ENCODE data around the gene CHN2. TPM values are rescaled to one million over a fixed set of nuclear protein-coding genes. Genes with fewer than 3 reads are reported as not detected.

CHN2 gene
- total RNA-seq, 1 experiment from 2014 or later, result 2.1 TPM

DNA sequence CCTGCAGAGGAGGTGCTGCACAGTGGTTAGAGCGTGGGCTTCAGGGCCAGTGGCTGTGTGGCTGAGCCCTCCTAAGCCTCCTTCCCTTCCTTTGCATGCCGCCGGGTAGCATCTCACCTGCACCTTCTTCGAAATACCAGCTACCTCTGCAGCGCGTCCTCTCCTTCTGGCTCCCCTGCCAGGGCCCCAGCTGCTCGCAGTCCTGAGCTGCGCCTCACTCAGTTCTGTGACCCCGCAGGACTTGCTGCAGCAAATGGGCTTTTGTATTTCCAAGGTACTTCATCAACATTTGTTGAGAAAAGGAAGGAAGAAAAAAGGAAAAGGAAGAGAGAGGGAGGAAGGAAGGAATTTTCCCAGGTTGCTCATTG, 222.3 kb downstream of the CHN2 start:
- ChIA-PET CTCF (no interaction called here), POLR2A (no interaction called here), RAD21 (ENCODE audit: low non-redundant PET in 1 of 2, low total read pairs in 2 of 2, uncharacterized antibody in 2 of 2, unreplicated experiment in 2 of 2) (no interaction called here)
- Histone ChIP-seq H2AFZ (ENCODE audit: low read depth, low read length, poor library complexity, severe bottlenecking) (no peak overlapping the region), H3K9me3 (ENCODE audit: control insufficient read depth in 1 of 2, insufficient read depth in 1 of 2, low read depth in 1 of 2, low read length in 2 of 2) (no peaks in the 10 kb centered on the region), H3K27ac (ENCODE audit: low read depth, low read length) (no peak overlapping the region), H3K4me3 (replicated peaks in 1 of 2; ENCODE audit: low read depth in 1 of 2, low read length in 2 of 2) (no peak overlapping the region), H3K9me2 (ENCODE audit: insufficient read depth) (no peaks in the 10 kb centered on the region), H4K20me1 (ENCODE audit: insufficient read depth) (no peaks in the 10 kb centered on the region), H3K36me3 (ENCODE audit: control insufficient read depth in 1 of 2, insufficient read depth in 2 of 2, low read length in 2 of 2) (no peaks in the 10 kb centered on the region), H3K4me1 (ENCODE audit: control insufficient read depth in 1 of 2, insufficient read depth in 2 of 2, low read length in 2 of 2) (no peaks in the 10 kb centered on the region), H3K9ac (ENCODE audit: low read length) (no peak overlapping the region), H3K79me2 (ENCODE audit: insufficient read depth, low read length) (no peaks in the 10 kb centered on the region), H3K4me2 (ENCODE audit: low read length) (no peak overlapping the region), H3K27me3 (ENCODE audit: insufficient read depth, low read length) (no peaks in the 10 kb centered on the region)
- DNase-seq (ENCODE audit: low read depth, low spot score), result no peak
- no peak for ATAC-seq
- intact Hi-C loops (cut with micrococcal nuclease), result no loop called here
- TF ChIP-seq, protein P1, sequence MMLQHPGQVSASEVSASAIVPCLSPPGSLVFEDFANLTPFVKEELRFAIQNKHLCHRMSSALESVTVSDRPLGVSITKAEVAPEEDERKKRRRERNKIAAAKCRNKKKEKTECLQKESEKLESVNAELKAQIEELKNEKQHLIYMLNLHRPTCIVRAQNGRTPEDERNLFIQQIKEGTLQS (IDR thresholded peaks at IDR 0.05), result no peak
- TF ChIP-seq CEBPB (IDR thresholded peaks at IDR 0.05; ENCODE audit: low read depth), result no peak
- no peak for TF ChIP-seq SP1 (IDR thresholded peaks at IDR 0.05; ENCODE audit: low read depth)
- no peak for TF ChIP-seq EZH2 (IDR thresholded peaks at IDR 0.05)
- no peak for TF ChIP-seq ZFX (IDR thresholded peaks at IDR 0.05)
- no peak for TF ChIP-seq POLR2A (IDR thresholded peaks at IDR 0.05; ENCODE audit: borderline replicate concordance, extremely low read depth, insufficient read depth, insufficient read length)
- TF ChIP-seq ZNF274 (IDR thresholded peaks at IDR 0.05; ENCODE audit: low read depth, low read length), result no peak
- TF ChIP-seq FOSL1 (IDR thresholded peaks at IDR 0.05; ENCODE audit: low read depth), result no peak
- no peak for TF ChIP-seq SIN3A (IDR thresholded peaks at IDR 0.05; ENCODE audit: low read depth)
- TF ChIP-seq, protein P2, sequence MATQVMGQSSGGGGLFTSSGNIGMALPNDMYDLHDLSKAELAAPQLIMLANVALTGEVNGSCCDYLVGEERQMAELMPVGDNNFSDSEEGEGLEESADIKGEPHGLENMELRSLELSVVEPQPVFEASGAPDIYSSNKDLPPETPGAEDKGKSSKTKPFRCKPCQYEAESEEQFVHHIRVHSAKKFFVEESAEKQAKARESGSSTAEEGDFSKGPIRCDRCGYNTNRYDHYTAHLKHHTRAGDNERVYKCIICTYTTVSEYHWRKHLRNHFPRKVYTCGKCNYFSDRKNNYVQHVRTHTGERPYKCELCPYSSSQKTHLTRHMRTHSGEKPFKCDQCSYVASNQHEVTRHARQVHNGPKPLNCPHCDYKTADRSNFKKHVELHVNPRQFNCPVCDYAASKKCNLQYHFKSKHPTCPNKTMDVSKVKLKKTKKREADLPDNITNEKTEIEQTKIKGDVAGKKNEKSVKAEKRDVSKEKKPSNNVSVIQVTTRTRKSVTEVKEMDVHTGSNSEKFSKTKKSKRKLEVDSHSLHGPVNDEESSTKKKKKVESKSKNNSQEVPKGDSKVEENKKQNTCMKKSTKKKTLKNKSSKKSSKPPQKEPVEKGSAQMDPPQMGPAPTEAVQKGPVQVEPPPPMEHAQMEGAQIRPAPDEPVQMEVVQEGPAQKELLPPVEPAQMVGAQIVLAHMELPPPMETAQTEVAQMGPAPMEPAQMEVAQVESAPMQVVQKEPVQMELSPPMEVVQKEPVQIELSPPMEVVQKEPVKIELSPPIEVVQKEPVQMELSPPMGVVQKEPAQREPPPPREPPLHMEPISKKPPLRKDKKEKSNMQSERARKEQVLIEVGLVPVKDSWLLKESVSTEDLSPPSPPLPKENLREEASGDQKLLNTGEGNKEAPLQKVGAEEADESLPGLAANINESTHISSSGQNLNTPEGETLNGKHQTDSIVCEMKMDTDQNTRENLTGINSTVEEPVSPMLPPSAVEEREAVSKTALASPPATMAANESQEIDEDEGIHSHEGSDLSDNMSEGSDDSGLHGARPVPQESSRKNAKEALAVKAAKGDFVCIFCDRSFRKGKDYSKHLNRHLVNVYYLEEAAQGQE (IDR thresholded peaks at IDR 0.05; ENCODE audit: low read depth), result no peak
- TF ChIP-seq TCF7L2 (IDR thresholded peaks at IDR 0.05; ENCODE audit: borderline replicate concordance, extremely low read depth, insufficient read depth, insufficient read length), result no peak
- TF ChIP-seq EGR1 (IDR thresholded peaks at IDR 0.05; ENCODE audit: low read depth), result no peak
- no peak for TF ChIP-seq JUND (IDR thresholded peaks at IDR 0.05)
- no peak for TF ChIP-seq EZH2phosphoT487 (IDR thresholded peaks at IDR 0.05; ENCODE audit: borderline replicate concordance)
- TF ChIP-seq YY1 (IDR thresholded peaks at IDR 0.05; ENCODE audit: extremely low read depth, insufficient replicate concordance, low read depth, low read length), result no peak
- TF ChIP-seq CBX3 (IDR thresholded peaks at IDR 0.05; ENCODE audit: low read depth), result no peak
- TF ChIP-seq POLR2AphosphoS5 (IDR thresholded peaks at IDR 0.05; ENCODE audit: low read depth, low read length), result no peak
- TF ChIP-seq, protein P3, sequence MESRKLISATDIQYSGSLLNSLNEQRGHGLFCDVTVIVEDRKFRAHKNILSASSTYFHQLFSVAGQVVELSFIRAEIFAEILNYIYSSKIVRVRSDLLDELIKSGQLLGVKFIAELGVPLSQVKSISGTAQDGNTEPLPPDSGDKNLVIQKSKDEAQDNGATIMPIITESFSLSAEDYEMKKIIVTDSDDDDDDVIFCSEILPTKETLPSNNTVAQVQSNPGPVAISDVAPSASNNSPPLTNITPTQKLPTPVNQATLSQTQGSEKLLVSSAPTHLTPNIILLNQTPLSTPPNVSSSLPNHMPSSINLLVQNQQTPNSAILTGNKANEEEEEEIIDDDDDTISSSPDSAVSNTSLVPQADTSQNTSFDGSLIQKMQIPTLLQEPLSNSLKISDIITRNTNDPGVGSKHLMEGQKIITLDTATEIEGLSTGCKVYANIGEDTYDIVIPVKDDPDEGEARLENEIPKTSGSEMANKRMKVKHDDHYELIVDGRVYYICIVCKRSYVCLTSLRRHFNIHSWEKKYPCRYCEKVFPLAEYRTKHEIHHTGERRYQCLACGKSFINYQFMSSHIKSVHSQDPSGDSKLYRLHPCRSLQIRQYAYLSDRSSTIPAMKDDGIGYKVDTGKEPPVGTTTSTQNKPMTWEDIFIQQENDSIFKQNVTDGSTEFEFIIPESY (IDR thresholded peaks at IDR 0.05; ENCODE audit: extremely low read depth, insufficient replicate concordance, low read length), result no peak
- no TSS peak for BruUV-seq (replicated peaks)

All from HCT116 (cell line).